Mesenchymal stem cell (in vitro differentiated cells and primary cell): Measurements from ENCODE around the gene PIGL.

Experiments used
- DNase-seq: peaks from one replicate; pipeline ENCODE4 v3.0.0-alpha.2; 2013
- H2AFZ ChIP-seq: one replicate; pipeline ENCODE4 v1.6.1; 2013; ENCODE audit warnings: low read depth, mild to moderate bottlenecking, control low read depth, inconsistent platforms, low read length, moderate library complexity
- H2AK5ac ChIP-seq: 2 replicates; pipeline ENCODE4 v1.6.1; 2013; ENCODE audit warnings: low read length, moderate library complexity, mild to moderate bottlenecking, inconsistent platforms; ENCODE audit not compliant: severe bottlenecking
- H2BK120ac ChIP-seq: one replicate; pipeline ENCODE4 v1.6.1; 2013; ENCODE audit warnings: low read depth, mild to moderate bottlenecking, inconsistent platforms, low read length, moderate library complexity
- H2BK12ac ChIP-seq, 2 experiments: one replicate each; pipeline ENCODE4 v1.6.1; 2013; ENCODE audit warnings: inconsistent platforms in 2 of 2, low read length in 2 of 2, mild to moderate bottlenecking in 2 of 2, moderate library complexity in 2 of 2, control low read depth in 1 of 2
- H2BK15ac ChIP-seq: one replicate; pipeline ENCODE4 v1.6.1; 2013; ENCODE audit warnings: mild to moderate bottlenecking, low read depth, inconsistent platforms; ENCODE audit not compliant: poor library complexity, severe bottlenecking
- H2BK5ac ChIP-seq: 2 replicates; pipeline ENCODE4 v1.6.1; 2013; ENCODE audit warnings: low read depth, mild to moderate bottlenecking, low read length, control low read depth, inconsistent platforms; ENCODE audit not compliant: poor library complexity, severe bottlenecking
- H3K14ac ChIP-seq, 2 experiments: one replicate each; pipeline ENCODE4 v1.6.1; 2013; ENCODE audit warnings: inconsistent platforms in 2 of 2, low read length in 2 of 2, control low read depth in 1 of 2, mild to moderate bottlenecking in 1 of 2, moderate library complexity in 1 of 2
- H3K18ac ChIP-seq, 2 experiments: one replicate each; pipeline ENCODE4 v1.6.1; 2013; ENCODE audit warnings: inconsistent platforms in 2 of 2, low read length in 2 of 2, control low read depth in 1 of 2, low read depth in 1 of 2, mild to moderate bottlenecking in 1 of 2
- H3K23ac ChIP-seq, 2 experiments: one replicate each; pipeline ENCODE4 v1.6.1; 2013; ENCODE audit warnings: inconsistent platforms in 2 of 2, low read length in 2 of 2, mild to moderate bottlenecking in 2 of 2, moderate library complexity in 2 of 2, control low read depth in 1 of 2
- H3K27ac ChIP-seq: 2 replicates; pipeline ENCODE4 v1.5.1; 2013; ENCODE audit warnings: mild to moderate bottlenecking, moderate library complexity, low read length, control low read depth, inconsistent platforms; ENCODE audit not compliant: poor library complexity, severe bottlenecking
- H3K27me3 ChIP-seq, 2 experiments: 2 replicates each; pipeline versions ENCODE4 v1.6.1 to v1.7.0; 2013; ENCODE audit warnings: low read length in 2 of 2, mild to moderate bottlenecking in 2 of 2, moderate library complexity in 2 of 2, control low read depth in 1 of 2, inconsistent platforms in 1 of 2; ENCODE audit not compliant: control insufficient read depth in 1 of 2, insufficient read depth in 1 of 2
- H3K36me3 ChIP-seq, 2 experiments: 2 replicates each; pipeline versions ENCODE4 v1.6.1 to v1.7.0; 2013; ENCODE audit warnings: low read length in 2 of 2, control low read depth in 1 of 2, inconsistent platforms in 1 of 2, low read depth in 1 of 2, mild to moderate bottlenecking in 1 of 2; ENCODE audit not compliant: insufficient read depth in 2 of 2, control insufficient read depth in 1 of 2
- H3K4ac ChIP-seq, 2 experiments: one replicate each; pipeline ENCODE4 v1.6.1; 2013; ENCODE audit warnings: inconsistent platforms in 2 of 2, low read length in 2 of 2, mild to moderate bottlenecking in 2 of 2, moderate library complexity in 2 of 2, control low read depth in 1 of 2, low read depth in 1 of 2
- H3K4me1 ChIP-seq: 2 replicates; pipeline ENCODE4 v1.6.1; 2013; ENCODE audit warnings: low read depth, low read length, control low read depth; ENCODE audit not compliant: control insufficient read depth, insufficient read depth
- H3K4me2 ChIP-seq: 2 replicates; pipeline ENCODE4 v1.6.1; 2013; ENCODE audit warnings: low read length, mild to moderate bottlenecking, inconsistent platforms; ENCODE audit not compliant: poor library complexity, severe bottlenecking
- H3K4me3 ChIP-seq, 2 experiments: 2 replicates each; pipeline versions ENCODE4 v1.5.1 to v1.7.0; 2013; ENCODE audit warnings: low read length in 2 of 2, mild to moderate bottlenecking in 2 of 2, control low read depth in 1 of 2, low read depth in 1 of 2; ENCODE audit not compliant: insufficient read depth in 1 of 2
- H3K79me1 ChIP-seq: replicated peaks from 2 replicates; pipeline ENCODE4 v1.6.1; 2013; ENCODE audit warnings: mild to moderate bottlenecking, control low read depth, low read length, inconsistent platforms; ENCODE audit not compliant: poor library complexity, severe bottlenecking
- H3K9ac ChIP-seq: 2 replicates; pipeline ENCODE4 v1.7.0; 2013; ENCODE audit warnings: mild to moderate bottlenecking, low read length, moderate library complexity
- H3K9me3 ChIP-seq: 2 replicates; pipeline ENCODE4 v1.7.0; 2013; ENCODE audit warnings: mild to moderate bottlenecking, low read length; ENCODE audit not compliant: control insufficient read depth
- H4K8ac ChIP-seq: one replicate; pipeline ENCODE4 v1.6.1; 2013; ENCODE audit warnings: inconsistent platforms, mild to moderate bottlenecking, low read length, moderate library complexity
- H4K91ac ChIP-seq: one replicate; pipeline ENCODE4 v1.6.1; 2013; ENCODE audit warnings: mild to moderate bottlenecking, low read length, inconsistent platforms
- WGBS: methylation state at CpG from one replicate; pipeline ENCODE4 v1.1.7; 2013; ENCODE audit warnings: mixed read lengths; 5-methylcytosine and 5-hydroxymethylcytosine counted together

PIGL gene

DNA sequence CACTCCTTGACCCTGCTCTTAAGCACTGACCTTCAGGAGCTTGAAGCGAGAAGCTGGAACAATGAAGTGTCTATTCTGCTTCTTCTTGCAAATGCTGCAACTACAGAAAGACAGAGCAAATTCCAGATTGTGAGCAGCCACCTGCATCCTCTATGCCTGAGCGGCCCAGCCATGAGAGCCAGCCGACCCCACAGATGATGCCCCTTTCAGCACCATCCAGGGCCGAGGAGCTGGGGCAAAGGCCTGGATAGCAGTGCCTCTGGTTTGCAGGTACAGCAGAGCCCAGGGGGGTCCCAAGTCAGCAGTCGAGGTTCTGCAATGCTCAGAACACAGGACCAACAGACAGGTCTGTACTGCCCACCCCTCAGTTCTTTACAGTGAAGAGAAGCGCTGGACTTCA lies 131.6 kb downstream of the PIGL start:
- Histone ChIP-seq H2BK15ac (no peak overlapping the region), H3K4me1 (peaks cover 9% of the 10 kb centered on the region), H3K14ac (no peak overlapping the region), H3K36me3 (peaks cover 18 to 24% of the 10 kb centered on the region in 2 experiments), H3K18ac (no peak overlapping the region), H2BK120ac (no peak overlapping the region), H3K27me3 (no peaks in the 10 kb centered on the region), H3K9ac (no peak overlapping the region), H3K4me3 (no peak overlapping the region), H2BK12ac (no peak overlapping the region), H2AFZ (no peak overlapping the region), H2AK5ac (no peak overlapping the region), H4K91ac (no peak overlapping the region), H3K4me2 (no peak overlapping the region), H3K9me3 (no peaks in the 10 kb centered on the region), H2BK5ac (no peak overlapping the region), H3K4ac (no peak overlapping the region), H3K79me1 (peaks cover 12% of the 10 kb centered on the region), H3K23ac (no peak overlapping the region), H3K27ac (no peak overlapping the region), H4K8ac (no peak overlapping the region)
- WGBS = 96% methylated on average over 6 of the region's 6 CpGs
- no peak for DNase-seq

GRCh38 chr17:16349431-16349830 lies 132.4 kb downstream of the PIGL start:
- 96% methylated on average over 5 of the region's 5 CpGs for WGBS
- no peak overlapping the region for H3K23ac ChIP-seq
- H2AK5ac ChIP-seq = no peak overlapping the region
- H2BK12ac ChIP-seq = no peak overlapping the region
- no peaks in the 10 kb centered on the region for H3K27me3 ChIP-seq
- H4K91ac ChIP-seq = no peak overlapping the region
- no peak overlapping the region for H3K4me2 ChIP-seq
- H3K18ac ChIP-seq = no peak overlapping the region
- H2BK5ac ChIP-seq = no peak overlapping the region
- H3K14ac ChIP-seq = no peak overlapping the region
- H3K9me3 ChIP-seq = no peaks in the 10 kb centered on the region
- H3K36me3 ChIP-seq = peaks cover 12 to 16% of the 10 kb centered on the region in 2 experiments
- no peak overlapping the region for H3K27ac ChIP-seq
- no peak overlapping the region for H4K8ac ChIP-seq
- H3K4me1 ChIP-seq = peaks cover 10% of the 10 kb centered on the region
- no peak for DNase-seq
- H3K9ac ChIP-seq = no peak overlapping the region
- no peak overlapping the region for H3K4ac ChIP-seq
- no peak overlapping the region for H3K4me3 ChIP-seq
- no peak overlapping the region for H2BK120ac ChIP-seq
- peaks cover 13% of the 10 kb centered on the region for H3K79me1 ChIP-seq
- H2BK15ac ChIP-seq = no peak overlapping the region
- no peak overlapping the region for H2AFZ ChIP-seq

DNA sequence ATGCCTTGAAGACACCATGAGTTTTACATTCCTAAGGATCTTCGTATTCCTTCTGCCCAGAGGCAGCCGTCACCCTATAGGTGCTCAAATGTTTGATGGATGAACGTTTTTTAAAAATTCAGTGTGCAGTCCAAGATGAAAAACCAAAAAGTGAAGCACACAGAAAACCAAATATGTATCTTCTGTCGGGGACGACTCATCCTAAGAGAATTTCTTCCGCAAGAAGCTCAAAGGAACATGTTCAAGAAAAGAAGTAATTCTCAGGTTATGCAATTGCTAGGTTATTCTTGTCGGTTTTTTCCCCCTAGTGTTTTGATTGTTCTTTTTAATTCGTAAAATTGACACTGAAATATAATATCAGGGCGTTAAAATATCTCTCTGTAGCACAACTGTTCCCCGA lies 134.8 kb downstream of the PIGL start:
- DNase-seq = peak; percentile 30
- Histone ChIP-seq H3K4me2 (peak overlapping the region; percentile 98), H2BK12ac (no peak overlapping the region), H2BK120ac (no peak overlapping the region), H3K18ac (no peak overlapping the region), H3K23ac (no peak overlapping the region), H3K27ac (peak overlapping the region; percentile 14), H2AK5ac (no peak overlapping the region), H2AFZ (no peak overlapping the region), H3K9ac (peak overlapping the region; percentile 71), H3K9me3 (no peaks in the 10 kb centered on the region), H2BK5ac (no peak overlapping the region), H3K4me3 (peak overlapping the region in 1 of 2 experiments; percentile 79), H3K4me1 (peaks cover 10% of the 10 kb centered on the region), H3K14ac (no peak overlapping the region), H3K27me3 (no peaks in the 10 kb centered on the region), H4K91ac (no peak overlapping the region), H2BK15ac (no peak overlapping the region), H3K79me1 (peaks cover 13% of the 10 kb centered on the region), H4K8ac (no peak overlapping the region), H3K36me3 (peaks cover 12 to 13% of the 10 kb centered on the region in 2 experiments), H3K4ac (peak overlapping the region in 1 of 2 experiments; percentile 32)
- WGBS = 0% methylated on average over 3 of the region's 10 CpGs

DNA sequence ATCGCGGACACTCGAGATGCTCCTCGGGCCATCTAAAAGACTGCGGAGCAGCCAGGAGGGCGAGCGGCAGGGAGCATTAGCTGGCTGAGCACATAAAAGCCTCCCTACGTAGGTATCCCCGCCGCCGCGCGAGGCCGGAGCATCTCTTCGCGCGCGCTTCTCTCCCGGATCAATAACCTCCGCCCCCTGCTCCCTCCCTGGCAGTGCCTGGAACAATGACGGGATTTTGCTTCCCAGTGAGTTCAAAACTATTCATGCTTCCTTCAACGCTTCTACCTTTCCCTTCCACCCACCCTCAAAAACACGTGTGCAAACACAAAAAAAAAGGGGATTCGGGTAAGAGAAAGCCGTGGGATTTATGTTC lies 135.3 kb downstream of the PIGL start:
- Histone ChIP-seq H4K8ac (no peak overlapping the region), H3K36me3 (peaks cover 11 to 12% of the 10 kb centered on the region in 2 experiments), H3K9ac (peak overlapping the region; percentile 71), H3K4me3 (peak overlapping the region; percentile 68 to 79), H3K18ac (peak overlapping the region in 1 of 2 experiments; percentile 28), H3K23ac (peak overlapping the region in 1 of 2 experiments; percentile 57), H3K4me1 (peaks cover 10% of the 10 kb centered on the region), H2BK15ac (no peak overlapping the region), H2AK5ac (no peak overlapping the region), H2BK120ac (peak overlapping the region; percentile 49), H3K9me3 (no peaks in the 10 kb centered on the region), H3K27ac (peak overlapping the region; percentile 14), H2AFZ (no peak overlapping the region), H3K14ac (no peak overlapping the region), H2BK12ac (no peak overlapping the region), H3K79me1 (peaks cover 12% of the 10 kb centered on the region), H3K4me2 (peak overlapping the region; percentile 98), H3K4ac (peak overlapping the region in 1 of 2 experiments; percentile 32), H4K91ac (no peak overlapping the region), H3K27me3 (no peaks in the 10 kb centered on the region), H2BK5ac (no peak overlapping the region)
- WGBS = under 1% methylated on average over 25 of the region's 25 CpGs
- peak; percentile 53 for DNase-seq
